Vagina (tissue), 2 donors: ENCODE data around the gene ANKS4B. TPM values are rescaled to one million over a fixed set of nuclear protein-coding genes. Genes with fewer than 3 reads are reported as not detected.

Source experiments
- DNase-seq, 2 donors: peaks; one replicate each; pipeline ENCODE4 v3.0.0-alpha.2; 2017; ENCODE audit errors: extremely low spot score in 2 of 2
- H3K27ac ChIP-seq: fragments of 200-600 bp; sonication (generic); one replicate; pipeline ENCODE4 v1.5.1; 2019
- H3K27me3 ChIP-seq: fragments of 200-600 bp; sonication (generic); one replicate; pipeline ENCODE4 v1.5.1; 2019
- H3K36me3 ChIP-seq, 2 donors: fragments of 200-600 bp; sonication (generic); one replicate each; pipeline ENCODE4 v1.5.1; 2017 to 2019
- H3K4me1 ChIP-seq: fragments of 200-600 bp; sonication (generic); one replicate; pipeline ENCODE4 v1.5.1; 2019
- H3K4me3 ChIP-seq, 2 donors: fragments of 200-600 bp; sonication (generic); 1 replicate in 1 of 2; 2 replicates in 1 of 2; pipeline ENCODE4 v1.5.1; 2016 to 2019
- H3K9me3 ChIP-seq: fragments of 200-600 bp; sonication (generic); one replicate; pipeline ENCODE4 v1.5.1; 2019
- CTCF ChIP-seq, 3 experiments: fragments of 450-650 bp in 2 of 3; fragments of 200-600 bp in 1 of 3; sonication (generic) in 1 of 3; IDR thresholded peaks; one replicate each; pipeline ENCODE4 v1.5.1; 2017 to 2019; ENCODE audit warnings: antibody characterized with exemption in 3 of 3, mild to moderate bottlenecking in 2 of 3, moderate library complexity in 2 of 3
- POLR2A ChIP-seq, 2 donors: fragments of 450-650 bp; IDR thresholded peaks; one replicate each; pipeline ENCODE4 v1.6.1; 2017; ENCODE audit warnings: antibody characterized with exemption in 2 of 2, mild to moderate bottlenecking in 2 of 2, moderate library complexity in 2 of 2
- POLR2AphosphoS5 ChIP-seq, 2 donors: sonication (generic); formaldehyde crosslinking; IDR thresholded peaks; one replicate each; pipeline ENCODE4 v1.9.0; 2017; ENCODE audit warnings: antibody characterized with exemption in 2 of 2, mild to moderate bottlenecking in 2 of 2, low read depth in 1 of 2; ENCODE audit not compliant: insufficient read depth in 1 of 2
- intact Hi-C: fragments of 100-400 bp; cut with DNase I; formaldehyde crosslinking; loops from one replicate; pipeline ENCODE4 v1.15.1; 2023
- total RNA-seq: library from RNA; depleted of rRNA; stranded (reverse); fragments of >200 nt; gene quantifications from one replicate; pipeline ENCODE4 v1.2.3, GENCODE V29; 2016

ANKS4B gene
- total RNA-seq, 1 donor from 2014 or later, result not detected

DNA sequence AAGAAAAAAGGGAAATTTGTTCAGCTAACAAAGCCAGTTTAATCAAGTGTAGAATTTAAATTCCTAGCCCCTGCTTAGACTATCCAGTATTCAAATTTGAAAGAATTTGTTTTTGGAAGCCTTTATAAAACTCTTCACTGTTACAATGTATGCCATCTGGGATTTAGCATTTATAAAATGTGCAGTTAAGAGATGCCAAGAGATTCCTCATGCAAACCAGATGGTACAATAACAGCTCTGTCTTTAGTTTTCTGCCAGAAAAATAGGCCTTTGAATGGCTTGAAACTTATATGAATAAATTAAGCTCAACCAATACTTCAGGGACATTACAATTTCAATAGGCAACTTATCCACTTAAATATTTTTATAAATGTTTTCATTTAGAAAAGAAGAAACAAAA, 6.8 kb upstream of the ANKS4B start:
- TF ChIP-seq POLR2AphosphoS5 (IDR thresholded peaks at IDR 0.05; ENCODE audit: insufficient read depth in 1 of 2, low read depth in 1 of 2), result no peak
- no peak for TF ChIP-seq CTCF (IDR thresholded peaks at IDR 0.05)
- no peak for TF ChIP-seq POLR2A (IDR thresholded peaks at IDR 0.05)
- intact Hi-C loops, result no loop called here
- H3K27me3 ChIP-seq, result no peaks in the 10 kb centered on the region
- DNase-seq, result no peak
- no peaks in the 10 kb centered on the region for H3K9me3 ChIP-seq
- no peaks in the 10 kb centered on the region for H3K36me3 ChIP-seq
- no peak overlapping the region for H3K4me3 ChIP-seq
- no peaks in the 10 kb centered on the region for H3K4me1 ChIP-seq
- no peak overlapping the region for H3K27ac ChIP-seq

- DNase-seq, result no peak
- TF ChIP-seq POLR2A (IDR thresholded peaks at IDR 0.05), result no peak
- no peak for TF ChIP-seq POLR2AphosphoS5 (IDR thresholded peaks at IDR 0.05; ENCODE audit: insufficient read depth in 1 of 2, low read depth in 1 of 2)
- TF ChIP-seq CTCF (IDR thresholded peaks at IDR 0.05), result no peak
- Histone ChIP-seq H3K9me3 (no peaks in the 10 kb centered on the region), H3K4me1 (no peaks in the 10 kb centered on the region), H3K4me3 (no peak overlapping the region), H3K36me3 (no peaks in the 10 kb centered on the region), H3K27ac (no peak overlapping the region), H3K27me3 (no peaks in the 10 kb centered on the region)
- intact Hi-C loops, result no loop called here
Measured at GRCh38 chr16:21227866-21228265, 5.6 kb upstream of the ANKS4B start.

- Histone ChIP-seq H3K9me3 (no peaks in the 10 kb centered on the region), H3K27me3 (no peaks in the 10 kb centered on the region), H3K36me3 (no peaks in the 10 kb centered on the region), H3K4me1 (no peaks in the 10 kb centered on the region), H3K4me3 (no peak overlapping the region), H3K27ac (no peak overlapping the region)
- DNase-seq, result peak in 1 of 2 donors; percentile 22
- no peak for TF ChIP-seq CTCF (IDR thresholded peaks at IDR 0.05)
- no peak for TF ChIP-seq POLR2AphosphoS5 (IDR thresholded peaks at IDR 0.05; ENCODE audit: insufficient read depth in 1 of 2, low read depth in 1 of 2)
- no peak for TF ChIP-seq POLR2A (IDR thresholded peaks at IDR 0.05)
- intact Hi-C loops, result no loop called here
Measured at GRCh38 chr16:21228361-21228872, 5.1 kb upstream of the ANKS4B start.

GRCh38 chr16:21233045-21233520, 416 bp upstream of the ANKS4B start:
- Histone ChIP-seq H3K27me3 (no peaks in the 10 kb centered on the region), H3K4me3 (no peak overlapping the region), H3K9me3 (no peaks in the 10 kb centered on the region), H3K4me1 (no peaks in the 10 kb centered on the region), H3K36me3 (no peaks in the 10 kb centered on the region), H3K27ac (no peak overlapping the region)
- no peak for TF ChIP-seq CTCF (IDR thresholded peaks at IDR 0.05)
- TF ChIP-seq POLR2AphosphoS5 (IDR thresholded peaks at IDR 0.05; ENCODE audit: insufficient read depth in 1 of 2, low read depth in 1 of 2), result no peak
- TF ChIP-seq POLR2A (IDR thresholded peaks at IDR 0.05), result no peak
- no peak for DNase-seq
- intact Hi-C loops, result no loop called here

- H3K9me3 ChIP-seq, result no peaks in the 10 kb centered on the region
- H3K27ac ChIP-seq, result no peak overlapping the region
- TF ChIP-seq POLR2A (IDR thresholded peaks at IDR 0.05) (no peak), POLR2AphosphoS5 (IDR thresholded peaks at IDR 0.05; ENCODE audit: insufficient read depth in 1 of 2, low read depth in 1 of 2) (no peak), CTCF (IDR thresholded peaks at IDR 0.05) (no peak)
- no peaks in the 10 kb centered on the region for H3K27me3 ChIP-seq
- H3K4me1 ChIP-seq, result no peaks in the 10 kb centered on the region
- intact Hi-C loops, result no loop called here
- DNase-seq, result peak in 1 of 2 donors; percentile 2
- H3K36me3 ChIP-seq, result no peaks in the 10 kb centered on the region
- no peak overlapping the region for H3K4me3 ChIP-seq
Measured at GRCh38 chr16:21235199-21235585, 1.7 kb downstream of the ANKS4B start.
